GM19193 (cell line): ENCODE data around the gene NR5A1.

Experiments
- POLR2A ChIP-seq: IDR thresholded peaks from 4 replicates; pipeline ENCODE4 v1.6.1; 2011; ENCODE audit not compliant: insufficient read depth, insufficient read length; ENCODE audit errors: extremely low read depth

NR5A1 gene

DNA sequence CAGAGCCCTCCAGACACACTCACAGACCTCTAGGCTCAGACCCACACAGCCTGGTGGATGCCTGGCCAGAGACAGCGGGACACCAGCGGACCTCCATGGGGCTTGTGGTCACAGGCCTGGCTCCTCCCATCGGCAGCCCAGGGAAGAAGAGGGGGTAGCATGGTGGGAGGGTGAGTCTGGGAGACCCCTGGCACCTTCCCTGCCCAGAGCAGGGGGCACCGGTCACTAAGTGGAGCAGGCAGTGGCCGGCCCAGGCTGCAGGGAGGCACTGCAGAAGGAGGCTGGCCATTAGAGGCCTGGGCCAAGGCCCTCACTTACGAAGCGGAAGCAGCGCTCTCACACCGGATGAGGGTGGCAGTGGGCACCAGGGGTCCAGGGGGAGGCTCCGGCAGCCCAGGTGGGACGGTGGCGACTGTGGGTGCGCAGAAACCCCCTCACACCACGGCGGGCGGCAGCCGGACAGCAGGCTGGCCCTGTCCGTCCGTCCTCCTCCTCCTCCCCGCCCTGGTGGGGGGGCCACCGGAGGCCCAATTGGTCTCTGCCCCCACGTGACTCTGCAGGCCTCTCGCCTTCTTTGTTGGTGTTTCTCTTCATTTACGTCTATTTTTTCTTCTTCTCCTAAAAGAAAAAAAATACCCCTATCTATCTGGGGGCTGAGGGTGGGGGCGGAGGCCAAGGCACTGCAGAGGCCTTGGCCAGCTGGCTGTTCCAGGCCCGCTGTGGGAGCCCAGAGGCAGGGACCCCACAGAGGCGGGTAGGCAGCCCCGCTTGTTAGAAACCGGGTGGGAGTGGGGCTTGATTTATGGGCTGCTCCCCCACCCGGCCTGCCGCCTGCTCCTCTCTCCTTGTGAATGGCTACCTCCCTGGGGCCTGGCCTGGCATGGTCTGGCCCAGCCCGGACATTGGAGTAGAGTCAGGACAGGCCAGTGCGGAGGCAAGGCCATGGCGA is at the start of gene NR5A1:
Gene NR5A1 (minus strand): TSS at position 469 of the 949 bp plus-strand sequence. CDS start 4,004 bp downstream, outside the sequence.
- TF ChIP-seq POLR2A: no peak

DNA sequence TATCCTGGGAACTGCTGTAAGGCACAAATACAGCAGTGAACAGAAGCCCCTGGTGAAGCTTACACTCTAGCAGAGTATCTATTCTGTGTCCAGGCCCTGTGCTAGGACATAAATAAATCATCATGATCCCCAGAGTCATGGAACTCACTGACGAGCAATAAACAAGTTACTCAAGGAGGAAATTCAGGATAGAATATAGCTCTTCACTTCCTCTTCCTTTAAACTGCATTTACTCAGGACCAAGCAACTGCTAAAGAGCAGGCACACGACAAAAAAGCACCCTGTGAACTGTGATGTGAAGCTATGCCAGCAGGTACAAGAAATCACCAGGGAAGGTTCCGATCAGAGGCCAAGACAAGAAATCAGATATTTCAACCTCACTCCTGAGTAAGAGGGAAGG is 47.8 kb upstream of the NR5A1 start:
- TF ChIP-seq POLR2A: no peak

DNA sequence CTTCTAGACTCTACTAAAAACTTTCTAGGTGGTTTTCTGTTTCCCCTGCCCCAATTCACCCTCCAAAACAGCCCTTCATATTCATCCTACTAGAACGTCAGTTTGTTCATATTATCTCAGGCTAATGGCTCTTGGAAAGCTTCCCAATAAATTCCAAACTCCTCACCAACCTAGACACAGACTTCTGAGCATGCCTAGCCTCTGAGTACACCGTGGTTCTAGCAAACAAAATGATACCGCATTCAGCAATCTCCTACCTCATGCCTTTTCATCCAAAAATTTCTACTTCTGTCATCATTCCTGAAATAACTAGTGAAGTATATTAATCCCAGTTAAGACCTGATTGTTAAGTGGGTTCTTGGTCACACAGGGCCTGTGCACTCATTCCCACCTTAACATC is 46.5 kb upstream of the NR5A1 start:
- no peak for TF ChIP-seq POLR2A

- no peak for TF ChIP-seq POLR2A
These were observed 45.0 kb upstream of the NR5A1 start for GRCh38 chr9:124552273-124552605.

DNA sequence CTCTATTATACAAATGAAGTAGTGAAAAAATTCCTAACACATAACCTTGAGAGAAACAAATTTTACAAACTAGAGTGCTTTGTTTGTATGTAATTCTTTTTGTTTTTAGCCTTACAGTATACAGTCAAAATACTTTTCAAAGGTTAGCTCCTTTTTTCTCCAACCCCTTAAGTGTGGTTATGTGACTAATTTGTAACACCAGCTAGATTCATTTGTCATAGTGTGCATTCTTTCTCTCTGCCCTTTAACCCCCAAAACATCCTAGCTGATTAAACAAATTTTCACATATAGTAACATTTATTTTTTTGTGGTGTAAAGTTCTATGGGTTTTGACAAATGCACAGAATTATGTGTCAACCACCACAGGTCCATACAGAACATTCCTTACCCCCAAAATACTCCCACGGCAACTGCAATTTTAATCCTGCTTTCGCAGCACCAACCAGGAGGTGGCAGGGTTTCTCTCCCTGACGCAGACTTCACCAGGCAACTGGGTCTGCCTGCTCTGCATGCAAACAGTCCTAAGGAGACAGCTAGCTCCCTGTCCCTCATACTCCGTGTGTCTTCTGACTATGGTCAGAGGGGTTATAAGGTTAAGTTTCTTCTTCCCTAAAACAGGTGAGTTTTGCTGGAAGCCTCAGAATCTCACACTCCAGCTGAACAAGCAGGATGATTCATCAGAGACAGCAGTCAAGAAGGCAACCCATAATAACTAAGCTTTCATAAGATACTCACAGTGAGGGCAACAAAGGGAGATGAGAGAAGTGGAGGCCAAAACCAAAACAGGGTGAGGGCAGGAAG is 44.5 kb upstream of the NR5A1 start:
- no peak for TF ChIP-seq POLR2A

GRCh38 chr9:124550072-124550471 is 42.9 kb upstream of the NR5A1 start:
- no peak for TF ChIP-seq POLR2A

- no peak for TF ChIP-seq POLR2A
These were observed 41.8 kb upstream of the NR5A1 start for GRCh38 chr9:124549016-124549415.

GRCh38 chr9:124544535-124544934 is 37.3 kb upstream of the NR5A1 start:
- TF ChIP-seq POLR2A: no peak

DNA sequence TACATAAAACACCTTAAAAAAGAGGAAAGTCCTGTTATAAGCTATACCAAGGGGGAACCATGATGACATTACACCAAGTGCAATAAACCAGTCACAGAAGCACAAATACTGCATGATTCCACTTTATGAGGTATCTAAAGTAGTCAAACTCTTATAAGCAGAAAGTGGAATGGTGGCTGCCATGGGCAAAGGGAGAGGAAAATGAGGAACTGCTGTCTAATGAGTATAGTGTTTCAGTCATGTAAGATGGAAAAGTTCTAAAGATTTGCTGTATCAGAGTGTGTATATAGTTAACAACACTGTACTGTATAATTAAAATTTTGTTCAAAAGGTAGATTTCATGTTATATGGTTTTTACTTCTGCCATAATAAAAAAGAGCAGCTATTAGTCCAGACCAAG is 34.6 kb upstream of the NR5A1 start:
- no peak for TF ChIP-seq POLR2A

- no peak for TF ChIP-seq POLR2A
These were observed 30.7 kb upstream of the NR5A1 start for GRCh38 chr9:124537926-124538325.

DNA sequence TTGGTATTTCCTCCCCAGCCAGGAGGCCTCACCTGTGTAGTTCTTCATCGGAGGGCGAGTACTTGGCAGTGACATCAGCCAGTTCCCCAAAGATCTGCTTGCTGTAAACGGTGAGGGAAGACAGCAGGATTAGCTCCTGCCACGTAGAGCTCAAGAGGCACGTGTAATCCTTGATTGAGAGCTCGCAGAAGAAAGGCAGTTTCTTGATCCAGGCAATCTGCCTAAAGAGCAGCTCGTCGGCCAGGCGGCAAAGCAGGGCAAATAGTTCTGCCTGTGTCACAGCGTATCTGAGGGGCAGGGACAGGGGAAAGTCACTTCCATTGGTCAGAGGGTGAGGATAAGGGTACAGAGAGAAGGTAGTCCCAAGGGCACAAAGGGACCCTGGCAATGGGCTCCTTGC is 28.6 kb upstream of the NR5A1 start:
- no peak for TF ChIP-seq POLR2A

- no peak for TF ChIP-seq POLR2A
These were observed 25.7 kb upstream of the NR5A1 start for GRCh38 chr9:124532897-124533296.

DNA sequence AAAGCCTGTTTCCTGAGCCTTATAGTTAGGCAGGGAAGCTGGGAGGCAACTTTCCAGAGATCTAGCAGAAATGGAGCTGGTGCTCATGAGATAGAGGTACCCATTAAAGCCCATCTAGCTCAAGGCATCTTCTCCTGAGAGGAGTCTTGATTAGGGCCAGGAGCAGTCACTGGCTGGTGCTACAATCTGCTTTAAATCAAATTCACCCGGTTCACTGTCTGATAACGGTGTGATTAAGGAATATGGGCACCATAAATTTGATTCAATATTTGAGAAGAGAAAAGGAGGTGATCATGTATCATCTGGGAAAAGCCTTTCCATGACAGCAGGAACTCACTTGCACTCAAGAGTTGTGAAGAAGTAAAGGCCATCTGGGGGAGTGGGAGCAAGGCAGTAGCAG is 23.9 kb upstream of the NR5A1 start:
- TF ChIP-seq POLR2A: no peak

DNA sequence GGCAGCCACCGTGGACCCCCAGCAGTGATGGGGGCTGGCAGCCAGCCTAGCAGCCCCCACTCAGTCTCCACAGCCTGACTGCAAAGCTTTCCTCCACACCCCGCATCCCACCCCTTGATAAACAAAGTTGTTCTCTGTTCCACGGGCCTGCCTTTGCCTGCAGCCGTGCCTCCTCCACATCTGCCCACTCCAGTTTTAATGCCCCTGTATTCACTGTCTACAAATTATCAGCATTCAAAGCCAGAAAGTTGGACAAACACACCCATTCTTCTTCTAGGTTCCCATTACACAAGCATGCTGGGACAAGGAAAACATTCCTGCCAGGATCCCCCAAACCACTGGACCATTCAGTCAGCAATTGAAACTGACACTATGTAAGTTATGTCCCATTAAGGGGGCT is 23.0 kb upstream of the NR5A1 start:
- TF ChIP-seq POLR2A: no peak

DNA sequence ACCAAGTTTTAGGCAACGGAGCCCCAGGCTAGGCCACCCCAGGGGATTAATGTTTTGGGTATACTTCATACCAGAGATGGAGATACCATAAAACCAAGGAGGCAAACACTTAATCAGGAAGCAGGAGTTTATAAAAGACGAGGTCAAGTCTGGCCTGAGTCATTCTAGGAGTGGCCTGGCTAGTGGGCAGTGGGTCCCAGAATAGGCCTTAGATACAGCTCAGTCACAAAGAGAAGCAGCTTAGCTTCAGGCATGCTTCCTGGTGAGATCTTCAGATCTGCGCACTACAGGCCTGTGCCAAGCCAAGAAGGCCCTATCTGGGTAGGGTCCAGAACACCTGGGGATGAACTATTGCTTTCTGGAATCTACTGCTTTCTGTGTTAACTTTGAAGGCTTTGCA is 20.6 kb upstream of the NR5A1 start:
- no peak for TF ChIP-seq POLR2A

- no peak for TF ChIP-seq POLR2A
These were observed 19.0 kb upstream of the NR5A1 start for GRCh38 chr9:124526174-124526573.
